ENCODE measurements around the gene UXT.

UXT gene

DNA sequence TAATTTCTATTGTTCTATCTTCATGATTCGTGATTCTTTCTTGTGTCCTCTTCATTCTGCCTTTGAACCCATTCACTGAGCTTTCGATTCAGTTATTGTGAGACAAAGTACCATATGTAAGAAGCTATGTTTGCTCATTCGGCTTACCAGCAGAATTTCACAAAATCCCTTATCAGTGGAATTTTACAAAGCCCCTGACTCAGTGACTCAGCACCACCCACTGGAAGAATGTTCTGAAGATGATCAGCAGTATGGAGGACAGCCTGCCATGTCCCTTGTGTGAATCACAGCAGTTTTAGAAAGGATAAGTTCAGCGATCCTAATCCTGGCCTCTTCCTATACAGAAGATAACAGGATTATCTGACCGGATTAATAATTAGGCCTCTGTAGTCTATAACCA, 5.8 kb upstream of the UXT start:
- no peaks in the 10 kb centered on the region for H3K9me3 ChIP-seq
- DNase-seq, result no peak
- no peaks in the 10 kb centered on the region for H3K27me3 ChIP-seq
- no peak overlapping the region for H3K4me3 ChIP-seq (ENCODE audit: low read depth, low read length)
- TF ChIP-seq, protein P1, sequence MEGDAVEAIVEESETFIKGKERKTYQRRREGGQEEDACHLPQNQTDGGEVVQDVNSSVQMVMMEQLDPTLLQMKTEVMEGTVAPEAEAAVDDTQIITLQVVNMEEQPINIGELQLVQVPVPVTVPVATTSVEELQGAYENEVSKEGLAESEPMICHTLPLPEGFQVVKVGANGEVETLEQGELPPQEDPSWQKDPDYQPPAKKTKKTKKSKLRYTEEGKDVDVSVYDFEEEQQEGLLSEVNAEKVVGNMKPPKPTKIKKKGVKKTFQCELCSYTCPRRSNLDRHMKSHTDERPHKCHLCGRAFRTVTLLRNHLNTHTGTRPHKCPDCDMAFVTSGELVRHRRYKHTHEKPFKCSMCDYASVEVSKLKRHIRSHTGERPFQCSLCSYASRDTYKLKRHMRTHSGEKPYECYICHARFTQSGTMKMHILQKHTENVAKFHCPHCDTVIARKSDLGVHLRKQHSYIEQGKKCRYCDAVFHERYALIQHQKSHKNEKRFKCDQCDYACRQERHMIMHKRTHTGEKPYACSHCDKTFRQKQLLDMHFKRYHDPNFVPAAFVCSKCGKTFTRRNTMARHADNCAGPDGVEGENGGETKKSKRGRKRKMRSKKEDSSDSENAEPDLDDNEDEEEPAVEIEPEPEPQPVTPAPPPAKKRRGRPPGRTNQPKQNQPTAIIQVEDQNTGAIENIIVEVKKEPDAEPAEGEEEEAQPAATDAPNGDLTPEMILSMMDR (IDR thresholded peaks at IDR 0.05; ENCODE audit: low read depth, low read length), result no peak
- H3K4me1 ChIP-seq, result no peaks in the 10 kb centered on the region
- no peaks in the 10 kb centered on the region for H3K36me3 ChIP-seq

DNA sequence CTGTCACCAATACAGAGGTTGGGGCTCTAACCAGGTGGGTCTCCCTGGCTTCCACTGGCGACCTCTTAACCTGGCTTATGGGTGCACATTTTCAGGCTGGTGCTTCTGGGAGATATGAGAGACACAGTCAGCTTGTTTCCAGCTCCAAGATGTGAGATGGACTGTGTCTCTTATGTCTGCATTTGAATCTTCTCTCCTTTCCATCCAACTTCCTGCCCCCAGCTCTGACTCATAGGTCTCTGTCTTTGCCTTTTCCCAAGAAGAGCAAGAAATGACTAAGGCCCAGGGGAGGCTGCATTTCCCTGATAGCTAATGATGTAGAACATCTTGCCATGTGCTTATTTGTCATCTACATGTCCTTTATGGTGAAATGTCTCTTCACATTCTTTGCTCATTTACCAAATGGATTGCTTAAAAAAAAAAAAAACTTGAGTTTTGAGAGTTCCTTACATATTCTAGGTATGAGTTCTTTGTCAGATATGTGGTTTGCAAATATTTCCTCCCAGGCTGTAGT, 3.2 kb upstream of the UXT start:
- no peaks in the 10 kb centered on the region for H3K9me3 ChIP-seq
- H3K4me1 ChIP-seq, result no peaks in the 10 kb centered on the region
- TF ChIP-seq, protein P1 (IDR thresholded peaks at IDR 0.05; ENCODE audit: low read depth, low read length), result no peak
- H3K27me3 ChIP-seq, result no peaks in the 10 kb centered on the region
- H3K36me3 ChIP-seq, result no peaks in the 10 kb centered on the region
- H3K4me3 ChIP-seq (ENCODE audit: low read depth, low read length), result no peak overlapping the region
- no peak for DNase-seq

DNA sequence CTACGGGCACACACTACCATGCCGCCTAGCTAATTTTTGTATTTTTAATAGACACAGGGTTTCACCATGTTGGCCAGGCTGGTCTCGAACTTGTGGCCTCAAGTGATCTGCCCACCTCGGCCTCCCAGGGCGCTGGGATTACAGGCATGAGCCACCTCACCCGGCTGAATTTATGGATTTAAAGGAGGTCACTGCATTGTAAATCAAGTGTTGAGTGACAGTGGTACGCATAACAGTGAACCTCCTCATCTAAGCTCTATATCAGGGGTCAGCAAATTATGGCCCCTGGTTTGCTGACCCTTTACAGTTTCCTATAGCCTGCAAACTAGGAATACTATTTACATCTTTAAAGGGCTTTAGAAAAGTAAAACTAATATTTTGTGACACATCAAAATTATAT, 2.6 kb upstream of the UXT start:
- Histone ChIP-seq H3K4me3 (ENCODE audit: low read depth, low read length) (no peak overlapping the region), H3K27me3 (no peaks in the 10 kb centered on the region), H3K9me3 (no peaks in the 10 kb centered on the region), H3K36me3 (peaks cover 4% of the 10 kb centered on the region), H3K4me1 (no peaks in the 10 kb centered on the region)
- no peak for DNase-seq
- TF ChIP-seq, protein P1 (IDR thresholded peaks at IDR 0.05; ENCODE audit: low read depth, low read length), result no peak

DNA sequence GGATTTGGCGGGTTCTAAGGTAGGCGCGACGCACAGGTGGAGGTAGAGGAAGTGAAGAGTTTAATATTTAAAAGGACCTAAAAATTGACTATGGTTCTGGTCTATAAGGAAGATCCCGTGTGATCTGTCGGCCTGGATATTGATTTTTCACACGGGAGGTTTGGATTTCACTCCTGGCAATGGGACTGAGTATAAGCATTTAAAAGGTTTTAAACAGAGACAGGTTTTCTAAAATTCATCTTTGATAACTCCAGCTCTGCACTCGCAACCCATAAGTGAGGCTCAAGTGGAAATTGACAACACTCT, 394 bp upstream of the UXT start:
- Histone ChIP-seq H3K4me1 (no peaks in the 10 kb centered on the region), H3K4me3 (ENCODE audit: low read depth, low read length) (no peak overlapping the region), H3K27me3 (no peaks in the 10 kb centered on the region), H3K36me3 (peaks cover 9% of the 10 kb centered on the region), H3K9me3 (no peaks in the 10 kb centered on the region)
- TF ChIP-seq, protein P1 (IDR thresholded peaks at IDR 0.05; ENCODE audit: low read depth, low read length), result no peak
- DNase-seq, result no peak

DNA sequence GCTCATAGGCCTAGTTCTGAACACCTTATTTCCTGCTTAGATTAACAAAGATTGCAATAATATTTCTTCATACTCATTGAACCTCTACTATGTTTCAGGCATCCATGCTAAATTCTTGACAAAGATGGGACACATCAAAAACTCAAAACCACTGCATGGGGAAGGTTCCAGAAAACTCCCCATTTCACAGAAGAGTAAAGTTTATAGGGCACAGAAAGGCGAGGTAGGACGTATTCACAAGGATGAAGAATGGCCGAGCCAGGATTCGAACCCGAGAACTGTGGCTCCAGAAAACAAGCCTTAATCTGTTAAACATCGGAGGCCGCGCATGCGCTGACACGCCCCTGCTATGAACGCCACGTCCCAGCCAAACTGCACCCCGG, 688 bp downstream of the UXT start:
- TF ChIP-seq, protein P1 (IDR thresholded peaks at IDR 0.05; ENCODE audit: low read depth, low read length), result no peak
- Histone ChIP-seq H3K4me1 (no peaks in the 10 kb centered on the region), H3K27me3 (no peaks in the 10 kb centered on the region), H3K9me3 (no peaks in the 10 kb centered on the region), H3K4me3 (ENCODE audit: low read depth, low read length) (peak overlapping the region; percentile 73), H3K36me3 (peaks cover 12% of the 10 kb centered on the region)
- no peak for DNase-seq

DNA sequence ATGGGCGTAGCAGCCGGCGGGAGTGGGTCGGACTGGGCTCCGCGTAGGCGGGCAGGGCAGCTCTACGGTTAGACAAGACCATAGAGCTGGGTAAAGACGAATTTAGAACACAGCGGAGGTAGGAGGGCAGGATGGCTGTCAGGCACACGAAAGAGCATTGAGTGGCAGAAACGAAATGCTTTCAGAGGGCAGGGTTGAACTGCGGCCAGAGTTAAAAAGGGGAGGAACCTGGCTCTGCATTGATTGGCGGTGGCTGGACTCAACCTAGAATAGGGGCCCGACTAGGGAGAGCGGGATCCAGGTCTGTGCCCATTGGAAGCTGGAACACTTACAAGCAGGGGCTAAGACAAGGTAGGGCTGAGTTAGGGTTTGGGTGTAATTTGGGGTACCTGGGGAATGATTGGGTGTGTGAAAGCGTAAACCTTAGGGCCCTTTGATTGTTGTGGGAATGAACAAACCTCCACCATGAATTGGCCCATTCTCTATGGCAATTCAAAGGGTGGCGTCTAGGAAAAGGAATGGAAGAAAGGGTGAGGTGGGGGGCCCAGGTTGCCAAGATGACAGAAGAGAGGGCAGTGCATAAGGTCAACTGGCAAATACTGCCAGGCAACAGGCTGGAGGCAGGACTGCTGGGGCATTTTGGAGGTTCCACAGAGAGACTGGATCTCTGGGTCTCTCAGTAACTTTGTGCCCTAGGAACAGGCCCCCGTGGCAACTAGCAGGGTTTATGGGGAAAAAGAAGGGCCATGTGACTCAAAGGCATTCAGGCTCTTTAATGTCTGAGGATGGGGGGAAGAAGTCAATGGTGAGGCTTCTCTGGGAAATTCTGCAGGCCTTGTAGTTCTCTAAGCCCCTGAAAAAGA, 7.7 kb downstream of the UXT start:
- H3K4me1 ChIP-seq, result no peaks in the 10 kb centered on the region
- TF ChIP-seq, protein P1 (IDR thresholded peaks at IDR 0.05; ENCODE audit: low read depth, low read length), result no peak
- DNase-seq, result no peak
- no peaks in the 10 kb centered on the region for H3K27me3 ChIP-seq
- H3K9me3 ChIP-seq, result no peaks in the 10 kb centered on the region
- peaks cover 6% of the 10 kb centered on the region; the same call in 1 of the 2 replicates for H3K36me3 ChIP-seq
- H3K4me3 ChIP-seq (ENCODE audit: low read depth, low read length), result peak overlapping the region; percentile 57

Measured in BE2C (cell line).